Neutrophil (primary cell): ENCODE measurements around the gene LAMA3.

Experiments
- H3K27ac ChIP-seq: fragments of 200-600 bp; sonication (generic); 2 replicates; pipeline ENCODE4 v1.5.1; 2016; ENCODE audit warnings: mild to moderate bottlenecking, moderate library complexity
- H3K27me3 ChIP-seq: fragments of 200-600 bp; sonication (generic); 2 replicates; pipeline ENCODE4 v1.6.0; 2016; ENCODE audit warnings: mild to moderate bottlenecking
- H3K36me3 ChIP-seq: fragments of 200-600 bp; sonication (generic); 2 replicates; pipeline ENCODE4 v1.5.1; 2017
- H3K4me1 ChIP-seq, 2 experiments: fragments of 200-600 bp in 1 of 2; sonication (generic) in 1 of 2; 1 replicate in 1 of 2; 2 replicates in 1 of 2; pipeline versions ENCODE4 v1.5.1 to v1.6.1; 2013 to 2016; ENCODE audit warnings: low read depth in 1 of 2, low read length in 1 of 2, mild to moderate bottlenecking in 1 of 2, moderate library complexity in 1 of 2; ENCODE audit not compliant: control insufficient read depth in 1 of 2, insufficient read depth in 1 of 2
- H3K4me3 ChIP-seq, 2 experiments: fragments of 200-600 bp in 1 of 2; sonication (generic) in 1 of 2; 1 replicate in 1 of 2; 2 replicates in 1 of 2; pipeline ENCODE4 v1.5.1; 2013 to 2016; ENCODE audit warnings: low read depth in 1 of 2, low read length in 1 of 2, mild to moderate bottlenecking in 1 of 2, moderate library complexity in 1 of 2
- H3K9me3 ChIP-seq: fragments of 200-600 bp; sonication (generic); 2 replicates; pipeline ENCODE4 v1.5.1; 2016
- TF ChIP-seq, protein P1 (sequence below): fragments of 200-600 bp; sonication (generic); IDR thresholded peaks from 2 replicates; pipeline ENCODE4 v1.5.1; 2016; ENCODE audit warnings: antibody characterized with exemption

Gene LAMA3

DNA sequence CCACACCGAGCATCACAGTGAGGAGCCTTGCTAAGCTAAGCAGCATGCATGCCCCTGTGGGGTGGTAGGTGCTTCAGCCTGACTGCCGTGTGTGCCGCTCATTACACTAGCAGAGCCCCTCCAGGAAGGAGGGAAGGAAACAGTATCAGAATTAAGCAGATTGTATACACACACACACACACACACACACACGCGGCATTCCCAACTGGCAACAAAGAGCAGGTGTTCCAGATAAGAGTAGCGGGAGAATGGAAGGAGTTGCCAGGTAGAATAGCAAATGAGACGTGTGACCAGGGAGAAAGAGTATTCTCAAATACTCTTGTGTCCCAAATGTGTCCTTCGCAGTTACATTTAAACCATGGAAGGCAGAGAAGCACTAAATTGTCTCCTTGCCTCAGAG, 277.7 kb downstream of the LAMA3 start:
- Histone ChIP-seq H3K4me3 (no peak overlapping the region), H3K27ac (no peak overlapping the region), H3K36me3 (no peaks in the 10 kb centered on the region), H3K27me3 (no peaks in the 10 kb centered on the region), H3K4me1 (no peaks in the 10 kb centered on the region), H3K9me3 (no peaks in the 10 kb centered on the region)
- TF ChIP-seq, protein P1, sequence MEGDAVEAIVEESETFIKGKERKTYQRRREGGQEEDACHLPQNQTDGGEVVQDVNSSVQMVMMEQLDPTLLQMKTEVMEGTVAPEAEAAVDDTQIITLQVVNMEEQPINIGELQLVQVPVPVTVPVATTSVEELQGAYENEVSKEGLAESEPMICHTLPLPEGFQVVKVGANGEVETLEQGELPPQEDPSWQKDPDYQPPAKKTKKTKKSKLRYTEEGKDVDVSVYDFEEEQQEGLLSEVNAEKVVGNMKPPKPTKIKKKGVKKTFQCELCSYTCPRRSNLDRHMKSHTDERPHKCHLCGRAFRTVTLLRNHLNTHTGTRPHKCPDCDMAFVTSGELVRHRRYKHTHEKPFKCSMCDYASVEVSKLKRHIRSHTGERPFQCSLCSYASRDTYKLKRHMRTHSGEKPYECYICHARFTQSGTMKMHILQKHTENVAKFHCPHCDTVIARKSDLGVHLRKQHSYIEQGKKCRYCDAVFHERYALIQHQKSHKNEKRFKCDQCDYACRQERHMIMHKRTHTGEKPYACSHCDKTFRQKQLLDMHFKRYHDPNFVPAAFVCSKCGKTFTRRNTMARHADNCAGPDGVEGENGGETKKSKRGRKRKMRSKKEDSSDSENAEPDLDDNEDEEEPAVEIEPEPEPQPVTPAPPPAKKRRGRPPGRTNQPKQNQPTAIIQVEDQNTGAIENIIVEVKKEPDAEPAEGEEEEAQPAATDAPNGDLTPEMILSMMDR = no peak

DNA sequence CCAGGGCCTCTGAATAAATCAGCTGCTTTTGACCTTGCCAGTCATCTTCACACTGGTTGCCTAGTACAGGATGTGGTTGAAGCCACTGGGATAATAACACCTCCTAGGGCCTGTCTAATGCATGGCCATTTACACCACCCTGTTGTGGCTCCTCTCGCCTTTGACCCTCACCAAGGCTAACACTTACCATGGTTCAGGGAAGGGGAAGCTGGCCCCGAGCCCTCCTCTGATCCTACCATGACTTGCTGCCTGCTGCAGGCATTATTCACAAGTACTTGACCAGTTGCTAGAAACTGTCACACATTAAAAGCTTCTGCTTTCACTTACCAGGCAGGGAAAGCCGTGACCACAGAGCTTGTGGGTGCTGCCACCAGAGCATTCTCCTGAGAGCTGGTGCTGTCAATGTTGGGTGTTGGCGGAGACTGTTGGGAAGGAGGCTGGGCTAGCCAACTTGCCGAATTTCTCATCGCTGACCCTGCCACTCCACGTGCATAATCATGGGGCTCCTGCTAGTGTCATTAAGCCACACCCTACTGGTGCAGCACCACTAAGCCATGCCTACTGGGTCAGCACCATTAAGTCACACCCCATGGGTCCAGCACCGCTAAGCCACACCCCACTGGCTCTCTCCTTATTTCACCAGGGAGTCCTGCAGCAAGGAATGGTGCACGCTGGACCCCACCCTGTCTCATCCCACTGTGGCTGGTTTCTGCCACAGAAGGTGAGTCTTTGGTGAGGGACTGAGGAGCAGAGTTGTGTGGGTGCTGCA, 278.3 kb downstream of the LAMA3 start:
- Histone ChIP-seq H3K36me3 (no peaks in the 10 kb centered on the region), H3K4me3 (no peak overlapping the region), H3K27ac (no peak overlapping the region), H3K9me3 (no peaks in the 10 kb centered on the region), H3K4me1 (no peaks in the 10 kb centered on the region), H3K27me3 (no peaks in the 10 kb centered on the region)
- TF ChIP-seq, protein P1 = no peak

DNA sequence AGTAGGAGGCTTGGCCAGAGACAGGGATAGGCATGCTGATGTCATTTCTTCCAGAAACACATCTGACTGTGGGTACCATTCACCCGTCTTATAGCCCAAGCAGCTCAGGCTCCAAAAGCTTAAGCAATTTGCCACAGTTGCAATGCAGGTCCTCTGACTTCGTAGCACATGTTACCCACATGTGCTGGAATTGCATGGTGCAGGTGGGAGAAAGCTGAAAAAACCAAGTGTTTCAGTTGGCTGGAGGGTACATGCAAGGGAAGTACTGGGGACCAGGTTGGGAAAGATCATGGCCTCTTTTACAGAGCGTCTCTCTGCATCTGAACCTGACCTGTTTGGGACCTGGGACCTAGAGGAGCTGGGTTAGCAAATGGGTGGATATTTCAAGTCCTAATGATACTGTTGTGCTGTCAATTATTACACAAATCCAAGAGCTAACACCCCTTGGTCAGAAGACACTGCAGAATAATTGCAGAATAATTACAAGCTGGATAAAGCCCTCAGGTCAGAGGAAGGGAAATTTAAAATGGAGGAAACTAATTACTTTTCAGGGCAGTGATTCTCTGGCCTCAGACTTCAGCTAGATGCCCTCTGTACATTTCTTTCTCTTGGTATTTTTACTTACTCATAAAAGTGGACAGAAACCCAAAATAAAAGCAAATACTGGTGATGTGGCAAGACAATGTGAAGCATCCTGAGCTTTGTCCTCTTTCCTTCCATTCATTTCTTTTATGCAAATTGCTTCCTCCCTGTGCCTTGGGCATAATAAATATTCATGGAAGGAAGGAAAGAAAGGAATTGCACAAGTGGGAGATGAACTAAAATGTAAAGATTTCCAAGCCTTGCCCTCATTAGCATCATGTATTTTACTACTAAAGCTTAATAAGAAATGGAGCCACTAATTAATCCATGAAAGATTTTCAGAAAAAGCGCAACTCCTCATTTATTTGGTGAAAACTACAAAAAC, 279.7 kb downstream of the LAMA3 start:
- Histone ChIP-seq H3K4me3 (no peak overlapping the region), H3K27ac (no peak overlapping the region), H3K9me3 (no peaks in the 10 kb centered on the region), H3K27me3 (no peaks in the 10 kb centered on the region), H3K4me1 (no peaks in the 10 kb centered on the region), H3K36me3 (no peaks in the 10 kb centered on the region)
- TF ChIP-seq, protein P1 = no peak

DNA sequence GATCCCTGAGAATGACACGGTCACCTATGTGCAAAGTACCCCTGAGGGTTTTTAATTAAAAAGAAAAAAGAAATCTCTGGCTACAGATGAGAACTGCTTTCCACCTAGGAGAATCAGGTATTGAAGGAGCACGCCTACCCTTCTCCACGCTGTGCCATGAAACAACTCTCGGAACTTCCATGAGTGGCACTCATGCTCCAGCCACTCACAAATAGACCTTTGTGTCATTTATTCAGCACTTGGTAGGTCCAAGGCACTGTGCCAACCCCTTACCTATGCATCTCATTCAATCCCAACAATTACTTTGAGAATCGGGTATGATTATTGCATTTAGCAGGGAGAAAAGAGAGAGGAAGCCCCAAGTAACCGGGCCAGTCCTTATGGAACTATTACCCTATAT, 280.4 kb downstream of the LAMA3 start:
- no peaks in the 10 kb centered on the region for H3K27me3 ChIP-seq
- TF ChIP-seq, protein P1 = no peak
- H3K9me3 ChIP-seq = no peaks in the 10 kb centered on the region
- H3K4me1 ChIP-seq = no peaks in the 10 kb centered on the region
- H3K36me3 ChIP-seq = no peaks in the 10 kb centered on the region
- H3K4me3 ChIP-seq = no peak overlapping the region
- no peak overlapping the region for H3K27ac ChIP-seq

DNA sequence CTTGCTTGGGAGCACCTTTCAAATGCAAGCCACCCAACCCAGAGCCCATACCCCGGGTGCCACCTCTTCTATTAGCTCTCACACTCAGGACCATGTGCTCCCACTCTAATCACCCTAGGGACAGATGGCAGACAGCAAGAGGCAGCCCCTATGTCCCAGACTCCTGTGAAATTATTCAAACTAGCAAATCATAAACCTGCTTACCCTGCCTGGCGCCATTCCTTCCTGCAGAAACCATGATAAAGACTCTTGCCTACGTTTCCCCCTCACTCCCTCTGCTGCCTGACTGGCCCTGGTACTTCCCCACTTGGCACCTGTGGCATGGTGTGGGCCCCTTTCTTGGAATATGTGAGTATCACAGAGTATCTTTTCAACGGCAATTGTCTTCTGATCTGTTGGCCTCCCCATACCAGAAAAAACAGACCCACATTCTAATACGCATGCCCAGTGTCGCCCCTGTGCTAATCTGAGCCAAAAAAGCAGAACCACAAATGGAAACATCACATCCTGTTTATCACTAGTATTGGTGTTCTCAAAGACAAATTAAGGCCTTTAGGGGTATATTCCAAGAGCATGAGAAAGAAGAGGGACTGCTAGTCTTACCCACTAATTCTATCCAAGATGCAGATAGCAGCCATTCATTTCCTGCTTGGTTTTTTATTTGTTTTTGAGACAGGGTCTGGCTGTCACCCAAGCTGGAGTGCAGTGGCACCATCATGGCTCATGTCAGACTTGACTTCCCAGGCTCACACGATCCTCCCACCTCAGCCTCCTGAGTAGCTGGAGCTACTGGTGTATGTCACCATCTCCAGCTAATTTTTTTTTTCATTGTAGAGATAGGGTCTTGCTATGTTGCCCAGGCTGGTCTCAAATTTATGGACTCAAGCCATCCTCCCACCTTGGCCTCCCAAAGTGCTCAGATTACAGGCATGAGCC, 281.2 kb downstream of the LAMA3 start:
- H3K9me3 ChIP-seq = no peaks in the 10 kb centered on the region
- no peak overlapping the region for H3K4me3 ChIP-seq
- H3K4me1 ChIP-seq = no peaks in the 10 kb centered on the region
- H3K36me3 ChIP-seq = no peaks in the 10 kb centered on the region
- no peaks in the 10 kb centered on the region for H3K27me3 ChIP-seq
- H3K27ac ChIP-seq = no peak overlapping the region
- TF ChIP-seq, protein P1 = no peak
